Measurements from ENCODE around the gene GGN. TPM values are rescaled to one million over a fixed set of nuclear protein-coding genes. Genes with fewer than 3 reads are reported as not detected.
"Not testable (repeated sequence)": the region's sequence is repeated elsewhere in the genome, so short reads cannot be mapped to it uniquely, and the experiment has no call there.

The GGN gene
- total RNA-seq, 4 donors from 2014 or later = 0.13 TPM; not detected in 3

DNA sequence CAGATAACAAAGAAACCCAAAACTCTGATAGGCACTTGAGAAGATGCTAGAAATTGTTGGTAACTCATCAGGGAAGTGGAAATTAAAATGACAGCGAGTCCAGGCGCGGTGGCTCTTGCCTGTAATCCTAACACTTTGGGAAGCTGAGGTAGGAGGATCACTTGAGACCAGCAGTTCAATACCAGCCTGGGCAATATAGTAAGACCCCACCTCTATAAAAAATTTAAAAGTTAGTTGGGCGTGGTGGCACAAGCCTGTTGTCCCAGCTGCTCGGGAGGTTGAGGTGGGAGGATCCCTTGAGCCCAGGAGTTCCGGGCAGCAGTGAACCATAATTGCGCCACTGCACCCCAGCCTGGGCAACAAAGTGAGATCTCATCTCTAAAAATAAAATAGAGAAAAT lies 43.1 kb upstream of the GGN start:
- TF ChIP-seq, protein P1, sequence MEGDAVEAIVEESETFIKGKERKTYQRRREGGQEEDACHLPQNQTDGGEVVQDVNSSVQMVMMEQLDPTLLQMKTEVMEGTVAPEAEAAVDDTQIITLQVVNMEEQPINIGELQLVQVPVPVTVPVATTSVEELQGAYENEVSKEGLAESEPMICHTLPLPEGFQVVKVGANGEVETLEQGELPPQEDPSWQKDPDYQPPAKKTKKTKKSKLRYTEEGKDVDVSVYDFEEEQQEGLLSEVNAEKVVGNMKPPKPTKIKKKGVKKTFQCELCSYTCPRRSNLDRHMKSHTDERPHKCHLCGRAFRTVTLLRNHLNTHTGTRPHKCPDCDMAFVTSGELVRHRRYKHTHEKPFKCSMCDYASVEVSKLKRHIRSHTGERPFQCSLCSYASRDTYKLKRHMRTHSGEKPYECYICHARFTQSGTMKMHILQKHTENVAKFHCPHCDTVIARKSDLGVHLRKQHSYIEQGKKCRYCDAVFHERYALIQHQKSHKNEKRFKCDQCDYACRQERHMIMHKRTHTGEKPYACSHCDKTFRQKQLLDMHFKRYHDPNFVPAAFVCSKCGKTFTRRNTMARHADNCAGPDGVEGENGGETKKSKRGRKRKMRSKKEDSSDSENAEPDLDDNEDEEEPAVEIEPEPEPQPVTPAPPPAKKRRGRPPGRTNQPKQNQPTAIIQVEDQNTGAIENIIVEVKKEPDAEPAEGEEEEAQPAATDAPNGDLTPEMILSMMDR (IDR thresholded peaks at IDR 0.05 in 4 of 5, conservative IDR thresholded peaks at IDR 0.05 in 1 of 5) = no peak
- no peak for TF ChIP-seq POLR2A (IDR thresholded peaks at IDR 0.05)
- Histone ChIP-seq H3K36me3 (no peaks in the 10 kb centered on the region), H3K4me1 (peaks cover 21 to 28% of the 10 kb centered on the region in 2 donors), H3K4me3 (no peak overlapping the region), H3K27me3 (no peaks in the 10 kb centered on the region), H3K27ac (peak overlapping the region; percentile 98 to 100 (median 98)), H3K9me3 (no peaks in the 10 kb centered on the region)
- intact Hi-C loops (cut with DNase I; ENCODE audit: low total_unique reads) = loop anchor here (10.0 kb wide), 1 partner anchor 404 kb away; the partner anchor contains the start of gene ECH1
- ATAC-seq = no peak
- DNase-seq = no peak
- in situ Hi-C loops (cut with MboI; ENCODE audit: low sequenced_read_pairs in 4 of 4) = no loop called here

DNA sequence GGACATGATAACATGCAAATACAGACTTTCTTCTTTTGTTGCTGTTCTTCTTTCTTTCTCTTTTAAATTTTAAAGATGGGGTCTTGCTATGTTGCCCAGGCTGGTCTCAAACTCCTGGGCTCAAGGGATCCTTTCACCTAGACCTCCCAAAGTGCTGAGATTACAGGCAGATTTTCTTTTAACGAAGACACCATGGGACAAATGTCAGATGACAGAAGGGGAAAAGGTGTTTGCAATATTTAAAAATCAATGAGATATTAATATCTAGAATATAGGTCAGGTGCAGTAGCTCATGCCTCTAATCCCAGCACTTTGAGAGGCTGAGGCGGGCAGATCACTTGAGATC lies 42.0 kb upstream of the GGN start:
- no peak for ATAC-seq
- in situ Hi-C loops (cut with MboI; ENCODE audit: low sequenced_read_pairs in 4 of 4) (no loop called here), intact Hi-C loops (cut with DNase I; ENCODE audit: low total_unique reads) (loop anchor here (10.0 kb wide), 1 partner anchor 405 kb away; the partner anchor contains the start of gene ECH1)
- H3K4me1 ChIP-seq = peaks cover 14 to 20% of the 10 kb centered on the region in 2 donors
- DNase-seq = no peak
- H3K4me3 ChIP-seq = no peak overlapping the region
- H3K27me3 ChIP-seq = no peaks in the 10 kb centered on the region
- no peak overlapping the region for H3K27ac ChIP-seq
- TF ChIP-seq, protein P1 (IDR thresholded peaks at IDR 0.05 in 4 of 5, conservative IDR thresholded peaks at IDR 0.05 in 1 of 5) = no peak
- TF ChIP-seq POLR2A (IDR thresholded peaks at IDR 0.05) = no peak
- H3K9me3 ChIP-seq = no peaks in the 10 kb centered on the region
- H3K36me3 ChIP-seq = no peaks in the 10 kb centered on the region

DNA sequence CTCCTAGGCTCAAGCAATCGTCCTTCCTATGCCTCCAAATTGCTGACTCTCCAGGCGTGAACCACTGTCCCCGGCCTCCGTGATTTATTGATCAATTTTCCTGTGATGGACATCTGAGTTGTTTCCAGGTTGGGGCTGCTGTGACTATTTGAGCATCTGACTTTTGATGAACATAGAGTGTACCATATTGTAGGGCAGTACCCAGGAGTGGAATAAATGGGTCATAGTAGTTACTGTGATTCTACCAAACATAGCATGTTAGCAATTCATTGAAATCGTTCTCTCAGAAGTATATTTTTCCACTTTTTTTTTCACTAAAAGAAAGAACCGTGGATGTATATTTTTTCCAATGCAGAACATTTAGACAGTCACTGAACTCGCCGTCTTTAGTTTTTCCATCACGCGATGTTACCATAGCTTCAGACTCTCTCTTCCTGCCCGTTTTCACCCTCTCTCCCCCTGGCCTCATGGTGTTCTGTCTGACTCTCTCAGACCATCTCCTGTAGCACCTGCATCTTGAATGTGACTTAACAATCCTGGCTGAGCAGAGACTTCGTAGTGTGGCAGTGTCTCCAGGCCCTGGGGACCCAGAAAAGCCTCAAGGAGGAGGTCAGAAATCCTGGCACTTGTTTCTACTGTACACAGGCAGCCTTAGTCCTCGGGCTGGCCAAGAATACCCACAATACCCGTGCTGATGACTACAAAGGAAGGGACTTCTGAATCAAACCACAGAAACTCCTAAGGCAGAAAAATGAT lies 41.4 kb upstream of the GGN start:
- Histone ChIP-seq H3K36me3 (no peaks in the 10 kb centered on the region), H3K4me1 (peaks cover 14 to 20% of the 10 kb centered on the region in 2 donors), H3K4me3 (no peak overlapping the region), H3K27me3 (no peaks in the 10 kb centered on the region), H3K27ac (no peak overlapping the region), H3K9me3 (no peaks in the 10 kb centered on the region)
- intact Hi-C loops (cut with DNase I; ENCODE audit: low total_unique reads) = no loop called here
- TF ChIP-seq, protein P1 (IDR thresholded peaks at IDR 0.05 in 4 of 5, conservative IDR thresholded peaks at IDR 0.05 in 1 of 5) = no peak
- no peak for TF ChIP-seq POLR2A (IDR thresholded peaks at IDR 0.05)
- in situ Hi-C loops (cut with MboI; ENCODE audit: low sequenced_read_pairs in 4 of 4) = no loop called here
- ATAC-seq (no peak), DNase-seq (no peak)

DNA sequence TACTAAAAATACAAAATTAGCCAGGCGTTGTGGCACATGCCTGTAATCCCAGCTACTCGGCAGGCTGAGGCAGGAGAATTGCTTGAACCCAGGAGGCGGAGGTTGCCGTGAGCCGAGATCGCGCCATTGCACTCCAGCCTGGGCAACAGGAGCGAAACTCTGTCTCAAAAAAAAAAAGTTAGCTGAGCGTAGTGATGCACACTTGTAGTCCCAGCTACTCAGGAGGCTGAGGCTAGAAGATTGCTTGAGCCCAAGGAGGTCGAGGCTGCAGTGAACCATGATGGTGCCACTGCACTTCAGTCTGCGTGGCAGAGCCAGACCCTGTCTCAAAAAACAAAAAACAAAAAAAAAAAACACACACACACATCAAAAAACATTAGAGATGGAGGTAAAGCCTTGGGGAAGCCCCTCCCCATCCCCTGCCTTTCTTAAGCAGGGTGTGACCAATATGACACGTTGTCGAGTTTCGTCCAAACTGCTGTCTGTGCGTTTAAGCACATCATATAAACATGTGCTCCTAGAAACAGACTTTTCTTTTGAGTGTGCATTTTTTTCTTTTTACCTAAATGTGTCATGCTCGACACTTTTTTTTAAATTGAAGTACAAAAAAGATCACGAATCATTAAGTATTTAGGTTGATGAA lies 39.3 kb upstream of the GGN start:
- ATAC-seq; H3K27ac ChIP-seq; H3K36me3 ChIP-seq; H3K27me3 ChIP-seq; H3K9me3 ChIP-seq; H3K4me3 ChIP-seq; intact Hi-C loops (cut with DNase I; ENCODE audit: low total_unique reads); in situ Hi-C loops (cut with MboI; ENCODE audit: low sequenced_read_pairs in 4 of 4); DNase-seq: not testable (repeated sequence)
- peaks cover 8 to 13% of the 10 kb centered on the region in 2 donors for H3K4me1 ChIP-seq

DNA sequence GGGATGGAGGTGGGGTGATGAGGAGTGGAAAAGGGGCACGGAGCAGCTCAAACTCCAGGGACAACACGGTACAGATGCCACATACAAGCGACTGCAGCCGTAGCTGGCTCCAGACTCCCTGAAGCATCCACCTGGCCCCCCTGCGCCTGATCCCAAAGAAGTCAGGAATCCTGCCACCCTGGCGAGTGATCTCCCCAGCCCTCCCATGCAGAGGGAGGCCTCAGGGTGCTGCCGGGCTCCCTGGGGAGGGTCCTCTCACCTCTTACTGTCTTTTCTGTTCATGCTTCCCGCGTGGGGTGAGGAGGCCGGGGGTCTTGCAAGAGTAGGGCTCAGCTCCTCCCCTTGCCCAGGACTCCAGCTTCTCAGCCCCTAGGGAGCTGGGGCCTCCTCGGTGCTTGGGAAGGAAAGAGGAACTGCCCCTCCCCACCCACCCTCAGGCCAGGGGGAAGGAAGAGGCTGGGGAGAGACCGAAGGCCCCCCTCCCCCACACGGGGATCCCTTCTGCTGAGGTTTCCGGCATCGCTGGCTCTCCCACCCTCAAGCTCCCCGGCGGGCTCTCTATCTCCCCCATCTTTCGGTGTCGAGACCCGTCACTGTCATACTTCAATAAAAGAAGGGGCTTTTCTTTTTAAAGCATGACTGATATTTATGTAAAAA lies 38.1 kb upstream of the GGN start, which contains the start of gene RASGRP4:
TSS of gene RASGRP4 (minus strand) at position 410 of the 657 bp plus-strand sequence. CDS start at position 282, 128 bp downstream.
- ATAC-seq (no peak), DNase-seq (no peak)
- H3K36me3 ChIP-seq = no peaks in the 10 kb centered on the region
- H3K4me3 ChIP-seq = peak within 1 kb of the TSS in 1 of 4 donors; percentile 26
- no peak within 1 kb of the TSS for H3K27ac ChIP-seq
- in situ Hi-C loops (cut with MboI; ENCODE audit: low sequenced_read_pairs in 4 of 4) = no loop called here
- H3K9me3 ChIP-seq = no peaks in the 10 kb centered on the region
- H3K4me1 ChIP-seq = peaks cover 0 to under 1% of the 10 kb centered on the region in 2 donors
- no peak for TF ChIP-seq POLR2A (IDR thresholded peaks at IDR 0.05)
- TF ChIP-seq, protein P1 (IDR thresholded peaks at IDR 0.05 in 4 of 5, conservative IDR thresholded peaks at IDR 0.05 in 1 of 5) = no peak
- intact Hi-C loops (cut with DNase I; ENCODE audit: low total_unique reads) = no loop called here
- no peaks in the 10 kb centered on the region for H3K27me3 ChIP-seq

All from gastrocnemius medialis (tissue), 4 donors.